Neuronal stem cell (in vitro differentiated cells): ENCODE data around the gene ANKS1B.

Experiments used
- DNase-seq: peaks from one replicate; pipeline ENCODE4 v3.0.0-alpha.2; 2013; ENCODE audit warnings: low spot score
- H2AFZ ChIP-seq: one replicate; pipeline ENCODE4 v1.6.1; 2013; ENCODE audit warnings: mild to moderate bottlenecking, low read length, inconsistent platforms
- H2AK5ac ChIP-seq: 2 replicates; pipeline ENCODE4 v1.6.1; 2013; ENCODE audit warnings: low read depth, mild to moderate bottlenecking, inconsistent platforms, low read length, moderate library complexity, mixed read lengths
- H2BK120ac ChIP-seq: 2 replicates; pipeline ENCODE4 v1.6.1; 2013; ENCODE audit warnings: low read depth, mild to moderate bottlenecking, inconsistent platforms, low read length, moderate library complexity, mixed read lengths
- H2BK12ac ChIP-seq: one replicate; pipeline ENCODE4 v1.6.1; 2013; ENCODE audit warnings: low read length, inconsistent platforms
- H2BK15ac ChIP-seq: 2 replicates; pipeline ENCODE4 v1.6.1; 2013; ENCODE audit warnings: mild to moderate bottlenecking, low read length, inconsistent platforms, mixed read lengths
- H2BK5ac ChIP-seq: one replicate; pipeline ENCODE4 v1.6.1; 2013; ENCODE audit warnings: inconsistent platforms, mild to moderate bottlenecking, low read length, moderate library complexity
- H3K14ac ChIP-seq: one replicate; pipeline ENCODE4 v1.6.1; 2013; ENCODE audit warnings: low read length, inconsistent platforms
- H3K18ac ChIP-seq: 2 replicates; pipeline ENCODE4 v1.6.1; 2013; ENCODE audit warnings: low read length, inconsistent platforms
- H3K23ac ChIP-seq: 2 replicates; pipeline ENCODE4 v1.6.1; 2013; ENCODE audit warnings: low read depth, mild to moderate bottlenecking, mixed read lengths, low read length, inconsistent platforms; ENCODE audit not compliant: poor library complexity
- H3K27ac ChIP-seq: replicated peaks from 3 replicates; pipeline ENCODE4 v1.5.1; 2013; ENCODE audit warnings: low read length, inconsistent platforms
- H3K27me3 ChIP-seq, 3 experiments: 2 replicates each; pipeline ENCODE4 v1.6.1; 2013; ENCODE audit warnings: low read length in 3 of 3, mild to moderate bottlenecking in 2 of 3, inconsistent platforms in 1 of 3, low read depth in 1 of 3, mixed read lengths in 1 of 3, moderate library complexity in 1 of 3; ENCODE audit not compliant: control insufficient read depth in 3 of 3, insufficient read depth in 3 of 3
- H3K36me3 ChIP-seq, 2 donors: replicated peaks in 1 of 2; 2 replicates each; pipeline ENCODE4 v1.6.1; 2013; ENCODE audit warnings: low read length in 2 of 2; ENCODE audit not compliant: control insufficient read depth in 2 of 2, insufficient read depth in 2 of 2
- H3K4ac ChIP-seq: 2 replicates; pipeline ENCODE4 v1.6.1; 2013; ENCODE audit warnings: inconsistent platforms, mild to moderate bottlenecking, low read length, moderate library complexity
- H3K4me1 ChIP-seq, 2 donors: 1 replicate in 1 of 2; 2 replicates in 1 of 2; pipeline ENCODE4 v1.6.1; 2013; ENCODE audit warnings: low read length in 2 of 2, low read depth in 1 of 2; ENCODE audit not compliant: control insufficient read depth in 2 of 2, insufficient read depth in 1 of 2
- H3K4me2 ChIP-seq: one replicate; pipeline ENCODE4 v1.6.1; 2013; ENCODE audit warnings: mild to moderate bottlenecking, low read length, inconsistent platforms; ENCODE audit not compliant: insufficient read depth, poor library complexity, severe bottlenecking
- H3K4me3 ChIP-seq, 2 donors: 2 replicates each; pipeline ENCODE4 v1.5.1; 2013; ENCODE audit warnings: low read length in 2 of 2, mild to moderate bottlenecking in 2 of 2, inconsistent platforms in 1 of 2, moderate library complexity in 1 of 2
- H3K79me1 ChIP-seq: one replicate; pipeline ENCODE4 v1.6.1; 2013; ENCODE audit warnings: low read depth, mild to moderate bottlenecking, inconsistent platforms, low read length, moderate library complexity
- H3K9ac ChIP-seq: one replicate; pipeline ENCODE4 v1.6.1; 2013; ENCODE audit warnings: mild to moderate bottlenecking, low read depth, low read length, inconsistent platforms; ENCODE audit not compliant: poor library complexity
- H3K9me3 ChIP-seq, 2 donors: replicated peaks in 1 of 2; 2 replicates each; pipeline versions ENCODE3 to v1.6.1; 2013; ENCODE audit warnings: low read length in 2 of 2, mild to moderate bottlenecking in 2 of 2, inconsistent platforms in 1 of 2, low read depth in 1 of 2, mixed read lengths in 1 of 2, moderate library complexity in 1 of 2; ENCODE audit not compliant: control insufficient read depth in 2 of 2, insufficient read depth in 1 of 2
- H4K8ac ChIP-seq: one replicate; pipeline ENCODE4 v1.6.1; 2013; ENCODE audit warnings: low read depth, mild to moderate bottlenecking, inconsistent platforms, low read length, moderate library complexity
- H4K91ac ChIP-seq: one replicate; pipeline ENCODE4 v1.6.1; 2013; ENCODE audit warnings: low read length, low read depth, mild to moderate bottlenecking, inconsistent platforms; ENCODE audit not compliant: poor library complexity
- WGBS, 2 donors: extraction: QIAGEN DNeasy Blood & Tissue Kit; methylation state at CpG; one replicate each; pipeline ENCODE4 v1.1.7; 2013; ENCODE audit warnings: missing lambda C conversion rate in 2 of 2, mixed read lengths in 1 of 2; ENCODE audit not compliant: insufficient read length in 2 of 2, insufficient replicate concordance in 1 of 2; ENCODE audit errors: extremely low coverage in 2 of 2; 5-methylcytosine and 5-hydroxymethylcytosine counted together

ANKS1B gene

GRCh38 chr12:99435095-99435791, 549.5 kb downstream of the ANKS1B start:
- no CpG with 5 or more reads among the region's 1 CpG for WGBS, 2 donors
- H2BK15ac ChIP-seq, result no peak overlapping the region
- no peak overlapping the region for H3K14ac ChIP-seq
- H3K4me3 ChIP-seq, result no peak overlapping the region
- H3K4ac ChIP-seq, result no peak overlapping the region
- H3K18ac ChIP-seq, result no peak overlapping the region
- H3K9me3 ChIP-seq, result no peaks in the 10 kb centered on the region
- H2BK5ac ChIP-seq, result no peak overlapping the region
- no peak overlapping the region for H4K91ac ChIP-seq
- no peak for DNase-seq
- H3K9ac ChIP-seq, result no peak overlapping the region
- no peaks in the 10 kb centered on the region for H3K27me3 ChIP-seq
- H3K27ac ChIP-seq, result no peak overlapping the region
- H2AK5ac ChIP-seq, result no peak overlapping the region
- H2AFZ ChIP-seq, result no peak overlapping the region
- peaks cover 2 to 5% of the 10 kb centered on the region in 2 donors for H3K4me1 ChIP-seq
- no peaks in the 10 kb centered on the region for H3K36me3 ChIP-seq
- H2BK12ac ChIP-seq, result no peak overlapping the region
- no peak overlapping the region for H4K8ac ChIP-seq
- H3K23ac ChIP-seq, result no peak overlapping the region
- H3K4me2 ChIP-seq, result no peak overlapping the region
- H3K79me1 ChIP-seq, result no peaks in the 10 kb centered on the region
- no peak overlapping the region for H2BK120ac ChIP-seq

- no peak overlapping the region for H3K27ac ChIP-seq
- H2AFZ ChIP-seq, result no peak overlapping the region
Measured at GRCh38 chr12:99433155-99433554, 551.6 kb downstream of the ANKS1B start.

GRCh38 chr12:99431203-99431602, 553.5 kb downstream of the ANKS1B start:
- Histone ChIP-seq H3K36me3 (no peaks in the 10 kb centered on the region), H2BK120ac (no peak overlapping the region), H3K4ac (no peak overlapping the region), H3K4me1 (peaks cover 2 to 5% of the 10 kb centered on the region in 2 donors), H4K8ac (no peak overlapping the region), H3K4me2 (no peak overlapping the region), H3K9me3 (no peaks in the 10 kb centered on the region), H3K79me1 (no peaks in the 10 kb centered on the region), H3K23ac (no peak overlapping the region), H3K18ac (no peak overlapping the region), H3K27ac (no peak overlapping the region), H2BK15ac (no peak overlapping the region), H3K4me3 (no peak overlapping the region), H2AK5ac (no peak overlapping the region), H3K27me3 (no peaks in the 10 kb centered on the region), H3K9ac (no peak overlapping the region), H2BK5ac (no peak overlapping the region), H3K14ac (no peak overlapping the region), H4K91ac (no peak overlapping the region), H2AFZ (no peak overlapping the region), H2BK12ac (no peak overlapping the region)
- no CpG with 5 or more reads among the region's 2 CpGs for WGBS, 2 donors
- DNase-seq, result no peak

More at GRCh38 chr12:99433155-99433554, 551.6 kb downstream of the ANKS1B start:
- no peak overlapping the region for H3K18ac ChIP-seq
- no peak overlapping the region for H3K4ac ChIP-seq
- H3K4me2 ChIP-seq, result no peak overlapping the region
- no peak overlapping the region for H2BK15ac ChIP-seq
- H3K14ac ChIP-seq, result no peak overlapping the region
- WGBS, 2 donors, result no CpG with 5 or more reads among the region's 1 CpG
- H3K4me1 ChIP-seq, result peaks cover 2 to 5% of the 10 kb centered on the region in 2 donors
- no peak overlapping the region for H4K91ac ChIP-seq
- no peak overlapping the region for H2BK120ac ChIP-seq
- DNase-seq, result no peak
- H4K8ac ChIP-seq, result no peak overlapping the region
- H2BK5ac ChIP-seq, result no peak overlapping the region
- H3K9ac ChIP-seq, result no peak overlapping the region
- no peaks in the 10 kb centered on the region for H3K36me3 ChIP-seq
- H3K23ac ChIP-seq, result no peak overlapping the region
- no peaks in the 10 kb centered on the region for H3K79me1 ChIP-seq
- H3K9me3 ChIP-seq, result no peaks in the 10 kb centered on the region
- no peak overlapping the region for H3K4me3 ChIP-seq
- no peak overlapping the region for H2BK12ac ChIP-seq
- H3K27me3 ChIP-seq, result no peaks in the 10 kb centered on the region
- H2AK5ac ChIP-seq, result no peak overlapping the region

- Histone ChIP-seq H3K4me3 (no peak overlapping the region), H3K18ac (no peak overlapping the region), H4K8ac (no peak overlapping the region), H3K27me3 (no peaks in the 10 kb centered on the region), H4K91ac (no peak overlapping the region), H2BK5ac (no peak overlapping the region), H3K9ac (no peak overlapping the region), H2AK5ac (no peak overlapping the region), H3K9me3 (no peaks in the 10 kb centered on the region), H2BK12ac (no peak overlapping the region), H2BK15ac (no peak overlapping the region), H3K79me1 (no peaks in the 10 kb centered on the region), H3K4me1 (no peaks in the 10 kb centered on the region), H3K36me3 (no peaks in the 10 kb centered on the region), H3K23ac (no peak overlapping the region), H3K4me2 (no peak overlapping the region), H2BK120ac (no peak overlapping the region), H2AFZ (no peak overlapping the region), H3K4ac (no peak overlapping the region), H3K27ac (no peak overlapping the region), H3K14ac (no peak overlapping the region)
- no CpG with 5 or more reads among the region's 2 CpGs for WGBS, 2 donors
- no peak for DNase-seq
Measured at GRCh38 chr12:99427104-99427503, 557.6 kb downstream of the ANKS1B start.
